HuH-7 (cell line): ENCODE results near the gene DYNC2I2.
"Not testable (repeated sequence)": the region's sequence is repeated elsewhere in the genome, so short reads cannot be mapped to it uniquely, and the experiment has no call there.

Source experiments
- DNase-seq: peaks from one replicate; pipeline ENCODE4 v3.0.0; 2011; ENCODE audit warnings: low spot score

Gene DYNC2I2

GRCh38 chr9:128685636-128686489 is 29.2 kb upstream of the DYNC2I2 start:
- DNase-seq = no peak

GRCh38 chr9:128684325-128685199 is 27.9 kb upstream of the DYNC2I2 start:
- peak; percentile 88 for DNase-seq

DNA sequence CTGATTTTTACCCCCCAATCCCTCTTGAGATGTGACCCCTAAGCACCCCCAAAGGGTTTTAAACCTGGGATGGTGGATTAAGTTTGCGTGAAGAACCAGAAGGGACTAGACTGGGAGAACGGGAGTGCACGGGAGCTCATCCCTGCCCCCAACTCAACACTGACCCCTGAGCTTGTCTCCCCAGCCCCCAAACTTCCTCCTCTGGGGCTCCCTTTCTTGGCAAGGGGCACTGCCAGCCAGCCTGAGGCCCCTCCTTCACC is 27.3 kb upstream of the DYNC2I2 start:
- DNase-seq = no peak

DNA sequence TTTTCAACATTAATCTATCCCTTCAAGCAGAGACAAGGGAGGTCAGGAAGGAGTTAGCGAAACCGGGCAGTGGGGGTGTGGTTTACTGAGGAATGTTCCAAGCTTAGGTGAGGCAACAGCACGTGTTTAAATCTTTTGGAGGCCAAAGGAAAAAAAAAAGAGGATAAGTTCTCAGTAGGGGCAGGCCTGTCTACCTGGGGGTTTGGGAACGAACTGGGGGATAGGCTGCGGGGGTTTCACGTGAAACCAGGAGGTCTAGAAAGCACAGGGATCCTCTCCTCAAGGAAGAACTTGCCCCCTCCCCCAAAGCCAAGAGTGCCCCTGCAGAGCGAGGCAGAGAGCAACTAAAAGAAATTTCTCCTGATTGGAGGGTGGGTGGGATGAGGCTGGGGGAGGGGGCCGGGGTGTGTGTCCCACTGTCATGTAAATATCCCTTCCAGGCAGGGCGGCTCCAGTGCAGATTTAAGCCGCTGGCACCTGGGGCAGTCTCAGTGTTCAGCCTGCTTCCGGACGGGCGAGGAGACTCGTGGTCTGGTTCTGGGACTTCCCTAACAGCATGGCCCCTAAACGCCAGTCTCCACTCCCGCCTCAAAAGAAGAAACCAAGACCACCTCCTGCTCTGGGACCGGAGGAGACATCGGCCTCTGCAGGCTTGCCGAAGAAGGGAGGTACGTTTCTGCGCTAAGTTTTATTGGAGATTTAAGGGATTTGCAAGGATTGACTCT is 26.9 kb upstream of the DYNC2I2 start:
- DNase-seq = no peak

DNA sequence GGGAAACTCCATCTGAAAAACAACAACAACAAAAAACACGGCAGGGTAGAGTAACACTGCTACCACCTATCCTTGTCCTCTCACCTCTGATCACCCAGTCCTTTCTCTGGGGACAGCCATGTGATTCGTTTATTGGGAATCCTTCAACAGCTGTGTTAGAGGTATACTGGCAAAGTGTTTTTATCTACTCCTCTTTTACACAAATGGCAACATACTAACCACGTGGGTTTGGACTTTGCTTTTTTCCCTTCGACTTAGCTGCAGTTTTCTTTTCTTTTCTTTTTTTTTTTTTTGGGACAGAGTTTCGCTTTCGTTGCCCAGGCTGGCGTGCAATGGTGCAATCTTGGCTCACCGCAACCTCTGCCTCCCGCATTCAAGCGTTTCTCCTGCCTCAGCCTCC is 21.1 kb upstream of the DYNC2I2 start:
- no peak for DNase-seq

GRCh38 chr9:128675382-128675781 is 18.7 kb upstream of the DYNC2I2 start:
- no peak for DNase-seq

DNA sequence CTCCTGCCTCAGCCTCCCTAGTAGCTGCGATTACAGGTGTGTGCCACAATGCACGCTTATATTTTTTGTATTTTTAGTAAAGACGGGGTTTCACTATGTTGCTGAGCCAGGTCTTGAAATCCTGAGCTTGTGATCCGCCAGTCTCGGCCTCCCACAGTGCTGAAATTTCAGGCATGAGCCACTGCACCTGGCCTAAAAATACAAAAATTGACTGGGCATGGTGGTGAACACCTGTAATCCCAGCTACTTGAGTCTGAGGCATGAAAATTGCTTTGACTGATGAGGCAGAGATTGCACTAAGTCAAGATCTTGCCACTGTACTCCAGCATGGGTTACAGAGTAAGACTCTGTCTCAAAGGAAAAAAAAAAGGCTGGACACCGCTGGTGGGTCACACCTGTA is 13.1 kb upstream of the DYNC2I2 start:
- DNase-seq = no peak

DNA sequence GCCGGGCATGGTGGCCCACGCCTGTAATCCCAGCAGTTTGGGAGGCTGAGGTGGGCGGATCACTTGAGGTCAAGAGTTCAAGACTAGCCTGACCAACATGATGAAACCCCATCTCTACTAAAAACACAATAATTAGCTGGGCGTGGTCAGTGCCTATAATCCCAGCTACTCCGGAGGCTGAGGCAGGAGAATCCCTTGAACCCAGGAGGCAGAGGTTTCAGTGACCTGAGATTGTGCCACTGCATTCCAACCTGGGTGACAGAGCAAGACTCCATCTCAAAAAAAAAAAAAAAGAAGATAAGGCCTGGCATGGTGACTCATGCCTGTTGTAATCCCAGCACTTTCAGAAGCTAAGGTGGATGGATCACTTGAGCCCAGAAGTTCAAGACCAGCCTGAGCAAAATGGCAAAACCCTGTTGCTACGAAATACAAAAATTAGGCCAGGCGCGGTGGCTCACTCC is 9.9 kb upstream of the DYNC2I2 start:
- DNase-seq = not testable (repeated sequence)

- DNase-seq = no peak
These were observed 1.1 kb upstream of the DYNC2I2 start for GRCh38 chr9:128657796-128658195.

- DNase-seq = no peak
These were observed 677 bp upstream of the DYNC2I2 start for GRCh38 chr9:128657344-128657704.

GRCh38 chr9:128654481-128654880 is 2.2 kb downstream of the DYNC2I2 start:
- no peak for DNase-seq

- DNase-seq = no peak
These were observed 2.7 kb downstream of the DYNC2I2 start for GRCh38 chr9:128653908-128654307.

GRCh38 chr9:128651798-128652197 is 4.8 kb downstream of the DYNC2I2 start:
- DNase-seq = no peak

GRCh38 chr9:128648206-128648605 is 8.4 kb downstream of the DYNC2I2 start:
- DNase-seq = peak; percentile 62

GRCh38 chr9:128643519-128644300 is 12.9 kb downstream of the DYNC2I2 start:
- no peak for DNase-seq

DNA sequence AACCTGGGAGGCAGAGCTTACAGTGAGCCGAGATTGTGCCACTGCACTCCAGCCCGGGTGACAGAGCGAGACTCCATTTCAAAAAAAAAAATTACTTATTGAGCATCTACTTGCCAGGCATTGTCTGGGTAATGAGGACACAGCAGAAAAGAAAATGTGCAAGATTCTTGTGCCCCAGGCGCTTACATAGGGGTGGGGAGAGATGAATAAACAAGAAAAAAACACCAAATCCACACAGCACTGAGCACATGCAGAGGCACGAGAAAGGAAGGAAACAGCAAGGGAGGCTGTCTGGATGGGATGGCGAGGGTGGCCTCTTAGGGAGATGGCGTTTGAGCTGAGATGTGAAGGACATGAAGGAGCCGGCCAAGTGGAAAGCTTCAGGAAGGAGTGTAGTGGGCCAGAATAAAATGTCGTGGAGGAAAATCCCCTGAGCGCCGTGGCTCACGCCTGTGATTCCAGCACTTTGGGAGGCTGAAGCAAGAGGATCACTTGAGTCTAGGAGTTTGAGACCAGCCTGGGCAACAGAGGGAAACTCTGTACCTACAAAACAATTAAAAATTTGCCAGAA is 13.9 kb downstream of the DYNC2I2 start:
- no peak for DNase-seq

DNA sequence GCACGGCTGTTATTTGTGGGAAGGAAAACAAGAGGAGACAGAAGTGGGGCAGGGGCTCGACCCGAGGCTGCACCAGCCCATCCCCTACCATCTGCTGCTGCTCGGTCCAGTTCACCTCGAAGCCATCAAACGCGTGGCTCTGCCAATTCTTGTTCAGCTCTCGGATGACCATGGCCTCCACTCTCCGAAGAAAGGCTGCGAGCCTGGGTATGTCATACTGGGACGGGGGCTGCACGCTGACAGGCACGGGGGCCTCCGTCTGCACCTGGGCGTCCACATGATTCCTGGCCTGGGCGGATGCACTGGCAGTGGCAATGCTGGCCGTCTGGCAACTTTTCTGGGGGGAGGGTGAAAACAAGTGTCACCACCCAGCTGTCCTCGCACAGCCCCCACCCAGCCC is 16.0 kb downstream of the DYNC2I2 start:
- no peak for DNase-seq

GRCh38 chr9:128638580-128638979 is 18.1 kb downstream of the DYNC2I2 start:
- no peak for DNase-seq

GRCh38 chr9:128637656-128638055 is 19.0 kb downstream of the DYNC2I2 start:
- DNase-seq = no peak

DNA sequence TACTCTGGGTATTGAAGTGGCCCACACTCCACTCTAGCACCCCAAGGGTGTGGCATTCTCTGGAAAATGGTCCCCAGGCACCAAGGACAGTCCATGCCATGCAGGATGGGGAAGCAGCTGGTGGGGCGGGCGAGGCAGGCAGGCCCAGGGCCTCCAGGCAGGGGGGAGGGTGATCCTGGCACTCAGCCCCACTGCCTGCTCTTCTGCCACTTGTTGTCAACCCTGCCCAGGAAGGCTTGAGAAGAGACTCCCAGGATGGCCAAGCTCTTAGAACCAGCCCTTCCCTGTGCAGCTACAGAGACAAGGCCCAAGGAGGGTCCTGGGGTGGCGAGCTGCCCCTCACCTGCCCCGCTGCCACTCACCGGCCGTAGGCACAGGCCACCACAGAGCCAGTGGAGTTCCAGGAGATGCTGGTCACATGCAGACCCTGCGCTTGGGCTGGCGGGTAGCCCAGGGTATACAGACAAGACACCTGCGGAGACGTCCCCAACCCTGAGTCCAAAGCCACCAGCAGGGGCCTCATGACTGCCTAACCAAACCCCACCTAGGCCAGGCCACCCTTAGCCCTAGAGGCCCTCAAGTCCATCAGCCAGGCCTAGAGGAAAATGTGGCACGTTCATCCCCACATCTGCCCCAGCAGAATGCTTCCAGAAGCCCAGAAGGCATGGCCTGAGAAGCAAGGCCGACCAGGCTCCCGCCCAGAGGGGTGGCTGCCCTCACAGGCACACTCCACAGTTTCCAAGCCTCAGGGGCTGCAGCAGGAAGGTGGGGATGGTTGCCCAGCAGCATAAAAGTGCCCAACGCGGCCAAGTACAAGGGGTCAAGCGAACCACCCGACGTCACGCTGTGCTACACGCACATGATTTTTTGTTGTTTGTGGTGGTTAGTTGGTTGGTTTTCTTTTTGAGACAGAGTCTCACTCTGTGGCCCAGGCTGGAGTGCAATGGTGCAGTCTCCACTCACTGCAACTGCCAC is 19.8 kb downstream of the DYNC2I2 start:
- no peak for DNase-seq
